Activated naive CD4-positive, alpha-beta T cell treated with anti-CD3 and anti-CD28 coated beads, Interleukin-2, amount 10 ng/mL, durations not matched to agents 7 days and 5 days (primary cell): Measurements from ENCODE around the gene ACAP3.
A peak's percentile ranks its signal among the peaks of the same experiment; 100 is the strongest.

Experiments used
- CTCF ChIA-PET: fragments of 350-600 bp; sonication (Branson Sonifier 250); formaldehyde crosslinking; loops from one replicate; lab custom pipeline; 2021; ENCODE audit warnings: antibody characterized with exemption; lab: Charles Lee
- DNase-seq: peaks from one replicate; pipeline ENCODE4 v3.0.0-alpha.2; 2020
- H3K27ac Mint-ChIP-seq: one replicate; pipeline ENCODE4 v1.8.0; 2021; ENCODE audit warnings: mild to moderate bottlenecking, moderate library complexity, mixed read lengths
- H3K27me3 Mint-ChIP-seq: one replicate; pipeline ENCODE4 v1.8.0; 2021; ENCODE audit warnings: mild to moderate bottlenecking, mixed read lengths
- H3K36me3 Mint-ChIP-seq: one replicate; pipeline ENCODE4 v1.8.0; 2021; ENCODE audit warnings: mixed read lengths
- H3K4me1 Mint-ChIP-seq: one replicate; pipeline ENCODE4 v1.8.0; 2021; ENCODE audit warnings: mixed read lengths
- H3K4me3 Mint-ChIP-seq: one replicate; pipeline ENCODE4 v1.8.0; 2021; ENCODE audit warnings: mild to moderate bottlenecking, moderate library complexity, mixed read lengths
- H3K9me3 Mint-ChIP-seq: one replicate; pipeline ENCODE4 v1.8.0; 2021; ENCODE audit warnings: mixed read lengths

The ACAP3 gene

DNA sequence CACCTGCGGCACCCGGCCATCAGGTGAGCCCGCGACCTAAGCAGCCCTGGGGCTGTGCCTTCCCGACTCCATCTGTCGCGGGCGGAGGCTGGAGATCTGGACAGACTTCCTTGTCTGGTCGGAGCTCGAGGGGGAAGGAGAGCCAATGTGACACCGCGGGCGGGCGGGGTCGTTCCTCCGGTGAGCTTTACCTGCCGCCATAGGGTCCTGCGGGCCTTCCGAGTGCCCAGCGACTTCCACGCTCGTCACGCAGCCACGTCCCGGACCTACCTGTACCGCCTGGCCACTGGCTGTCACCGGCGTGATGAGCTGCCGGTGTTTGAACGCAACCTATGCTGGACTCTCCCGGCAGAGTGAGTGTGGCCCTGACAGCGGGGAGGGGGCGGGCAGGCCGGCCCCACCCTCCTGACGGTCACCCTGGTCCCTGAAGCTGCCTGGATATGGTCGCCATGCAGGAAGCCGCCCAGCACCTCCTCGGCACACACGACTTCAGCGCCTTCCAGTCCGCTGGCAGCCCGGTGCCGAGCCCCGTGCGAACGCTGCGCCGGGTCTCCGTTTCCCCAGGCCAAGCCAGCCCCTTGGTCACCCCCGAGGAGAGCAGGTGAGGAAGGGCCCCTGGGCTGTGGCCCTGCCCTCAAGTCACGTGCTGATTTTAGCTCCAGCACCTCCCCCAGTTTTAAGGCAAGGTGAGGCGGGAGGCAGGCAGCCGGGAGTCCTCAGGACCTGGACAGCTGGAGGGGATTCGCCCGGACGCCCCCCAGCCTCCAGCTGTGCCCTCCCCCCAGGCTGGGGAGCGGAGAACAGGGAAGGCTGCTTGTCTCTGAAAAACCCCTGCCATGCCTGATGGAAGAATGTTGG lies 1.8 kb upstream of the ACAP3 start:
- peak overlapping the region; percentile 76 for H3K4me3 Mint-ChIP-seq
- CTCF ChIA-PET = no interaction called here
- DNase-seq = peak; percentile 34
- H3K27me3 Mint-ChIP-seq = no peaks in the 10 kb centered on the region
- H3K36me3 Mint-ChIP-seq = peaks cover 11% of the 10 kb centered on the region
- peaks cover 25% of the 10 kb centered on the region for H3K4me1 Mint-ChIP-seq
- H3K9me3 Mint-ChIP-seq = no peaks in the 10 kb centered on the region
- H3K27ac Mint-ChIP-seq = peak overlapping the region; percentile 83

DNA sequence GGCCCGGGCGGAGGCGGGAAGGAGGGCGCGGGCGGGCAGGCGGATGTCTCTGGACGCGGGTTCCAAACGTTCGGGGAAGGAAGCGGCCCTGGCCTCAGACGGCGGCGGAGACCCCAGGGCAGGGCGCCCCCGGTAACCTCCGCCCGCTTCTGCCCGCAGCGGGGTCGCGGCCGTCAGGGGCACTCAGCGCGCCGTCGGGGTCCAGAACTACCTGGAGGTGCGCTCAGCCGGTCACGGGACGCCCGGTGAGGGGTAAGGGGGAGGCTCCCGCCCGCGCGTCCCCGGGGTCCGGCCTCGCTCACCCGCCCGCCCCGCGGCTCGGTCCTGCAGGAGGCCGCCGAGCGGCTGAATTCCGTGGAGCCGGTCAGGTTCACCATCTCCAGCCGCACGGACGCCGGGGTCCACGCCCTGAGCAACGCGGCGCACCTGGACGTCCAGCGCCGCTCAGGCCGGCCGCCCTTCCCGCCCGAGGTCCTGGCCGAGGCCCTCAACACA lies 1.1 kb upstream of the ACAP3 start:
- H3K27ac Mint-ChIP-seq = peak overlapping the region; percentile 89
- H3K9me3 Mint-ChIP-seq = no peaks in the 10 kb centered on the region
- peaks cover 26% of the 10 kb centered on the region for H3K4me1 Mint-ChIP-seq
- DNase-seq = no peak
- CTCF ChIA-PET = no interaction called here
- peaks cover 11% of the 10 kb centered on the region for H3K36me3 Mint-ChIP-seq
- peak overlapping the region; percentile 84 for H3K4me3 Mint-ChIP-seq
- H3K27me3 Mint-ChIP-seq = no peaks in the 10 kb centered on the region

DNA sequence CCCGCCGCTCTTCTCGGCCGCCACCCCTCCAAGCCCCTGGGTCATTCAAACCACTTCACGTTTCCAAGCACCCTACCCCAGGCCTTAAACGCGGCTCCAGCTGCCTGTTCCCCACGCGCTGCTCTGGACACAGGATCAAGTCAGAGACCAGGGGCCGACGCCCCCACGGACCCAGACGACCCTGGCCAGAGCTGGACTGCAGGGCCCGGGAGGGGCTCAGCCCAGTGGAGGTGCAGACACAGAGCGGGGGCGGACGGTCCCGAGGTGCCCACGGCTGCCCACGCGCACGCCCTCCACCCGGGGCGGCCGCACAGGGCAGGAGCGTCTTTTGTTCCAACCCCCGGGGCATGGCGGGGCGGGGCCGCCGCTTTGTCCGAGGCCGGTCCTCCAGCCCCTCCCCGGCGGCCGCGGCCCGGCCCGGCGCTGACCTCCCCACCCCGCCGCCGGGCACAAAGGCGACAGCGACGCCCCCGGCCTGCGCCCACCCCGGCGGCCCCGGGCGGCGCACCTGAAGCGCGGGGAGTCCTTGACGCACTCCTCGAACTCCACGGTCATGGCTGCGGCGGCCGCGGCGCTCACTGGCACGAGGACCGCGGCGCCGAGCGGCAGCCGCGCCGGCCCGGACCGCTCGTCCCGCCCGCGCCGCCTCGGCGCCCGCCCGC lies 338 bp downstream of the ACAP3 start:
- CTCF ChIA-PET = interaction anchor here (0.5 kb wide), 1 partner anchor 290 kb away, joined by 3 read pairs; no protein-coding TSS in a partner anchor
- Mint-ChIP-seq H3K27me3 (no peaks in the 10 kb centered on the region), H3K4me1 (peaks cover 26% of the 10 kb centered on the region), H3K27ac (peak overlapping the region; percentile 93), H3K9me3 (no peaks in the 10 kb centered on the region), H3K4me3 (peak overlapping the region; percentile 89), H3K36me3 (peaks cover 3% of the 10 kb centered on the region)
- no peak for DNase-seq

DNA sequence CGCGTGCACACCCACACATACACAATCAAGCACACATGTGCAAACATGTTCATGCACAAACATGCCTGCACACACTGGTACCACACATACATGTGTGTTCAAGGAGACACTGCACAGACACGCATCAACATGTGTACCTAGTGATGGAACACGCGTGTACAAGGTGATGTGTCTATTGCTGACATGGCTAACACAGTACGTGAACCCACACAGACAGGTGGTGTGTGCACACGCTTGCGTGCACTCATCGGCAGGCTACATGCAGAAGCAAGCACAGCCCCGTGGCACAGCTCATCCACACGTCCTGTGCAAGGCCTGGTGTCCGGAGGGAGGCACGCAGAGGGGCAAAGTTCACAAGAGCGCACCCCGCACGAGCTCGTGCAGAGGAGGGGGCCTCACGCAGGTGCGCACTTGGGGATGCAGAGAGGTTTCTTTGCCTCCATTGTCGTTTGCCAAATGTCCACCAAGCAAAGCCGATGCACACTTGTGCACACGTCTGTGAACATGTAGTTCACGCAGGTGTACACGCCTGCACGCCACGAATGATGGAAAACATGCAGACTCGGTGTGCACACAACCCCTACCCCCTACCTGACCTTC lies 969 bp downstream of the ACAP3 start:
- no peaks in the 10 kb centered on the region for H3K27me3 Mint-ChIP-seq
- peaks cover 3% of the 10 kb centered on the region for H3K36me3 Mint-ChIP-seq
- DNase-seq = no peak
- CTCF ChIA-PET = interaction anchor here (0.5 kb wide), 1 partner anchor 289 kb away, joined by 3 read pairs; no protein-coding TSS in a partner anchor
- H3K4me1 Mint-ChIP-seq = peaks cover 26% of the 10 kb centered on the region
- H3K4me3 Mint-ChIP-seq = peak overlapping the region; percentile 89
- no peaks in the 10 kb centered on the region for H3K9me3 Mint-ChIP-seq
- H3K27ac Mint-ChIP-seq = peak overlapping the region; percentile 93

DNA sequence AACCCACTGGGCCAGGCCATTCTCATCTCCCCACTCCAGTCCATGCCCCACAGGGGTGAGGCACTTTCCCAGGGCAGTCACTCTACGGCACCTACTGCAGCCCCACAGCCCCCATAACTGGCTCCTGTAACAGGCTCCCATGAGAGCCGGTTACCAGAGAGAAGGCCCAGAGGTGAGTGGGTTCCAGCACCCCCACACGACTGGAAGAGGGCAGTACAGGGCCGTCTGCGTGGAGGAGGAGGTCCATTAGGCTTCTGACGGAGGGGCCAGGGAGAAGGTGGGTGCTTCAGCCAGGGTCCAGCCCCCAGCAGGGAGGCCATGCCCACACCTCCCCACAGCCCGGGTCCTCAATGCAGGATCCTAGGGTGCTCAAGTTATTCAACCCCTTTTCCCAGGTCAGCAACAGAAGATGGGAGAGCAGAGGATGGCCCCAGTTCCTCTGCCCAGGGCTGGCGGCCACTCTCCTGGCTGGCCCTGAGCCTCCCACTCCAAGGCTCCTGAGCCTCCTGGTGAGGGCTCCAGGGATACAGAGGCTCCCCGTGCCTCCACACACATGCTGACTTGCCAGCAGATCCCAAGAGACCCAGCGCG lies 1.6 kb downstream of the ACAP3 start:
- peak; percentile 52 for DNase-seq
- no peaks in the 10 kb centered on the region for H3K27me3 Mint-ChIP-seq
- peak overlapping the region; percentile 89 for H3K4me3 Mint-ChIP-seq
- peaks cover 26% of the 10 kb centered on the region for H3K4me1 Mint-ChIP-seq
- CTCF ChIA-PET = interaction anchor here (1.1 to 1.3 kb wide), 3 partner anchors 66 to 323 kb away, joined by 3 to 12 read pairs (median 7); partner anchors contain the start of gene AURKAIP1
- H3K36me3 Mint-ChIP-seq = peaks cover 3% of the 10 kb centered on the region
- H3K9me3 Mint-ChIP-seq = no peaks in the 10 kb centered on the region
- H3K27ac Mint-ChIP-seq = peak overlapping the region; percentile 93

DNA sequence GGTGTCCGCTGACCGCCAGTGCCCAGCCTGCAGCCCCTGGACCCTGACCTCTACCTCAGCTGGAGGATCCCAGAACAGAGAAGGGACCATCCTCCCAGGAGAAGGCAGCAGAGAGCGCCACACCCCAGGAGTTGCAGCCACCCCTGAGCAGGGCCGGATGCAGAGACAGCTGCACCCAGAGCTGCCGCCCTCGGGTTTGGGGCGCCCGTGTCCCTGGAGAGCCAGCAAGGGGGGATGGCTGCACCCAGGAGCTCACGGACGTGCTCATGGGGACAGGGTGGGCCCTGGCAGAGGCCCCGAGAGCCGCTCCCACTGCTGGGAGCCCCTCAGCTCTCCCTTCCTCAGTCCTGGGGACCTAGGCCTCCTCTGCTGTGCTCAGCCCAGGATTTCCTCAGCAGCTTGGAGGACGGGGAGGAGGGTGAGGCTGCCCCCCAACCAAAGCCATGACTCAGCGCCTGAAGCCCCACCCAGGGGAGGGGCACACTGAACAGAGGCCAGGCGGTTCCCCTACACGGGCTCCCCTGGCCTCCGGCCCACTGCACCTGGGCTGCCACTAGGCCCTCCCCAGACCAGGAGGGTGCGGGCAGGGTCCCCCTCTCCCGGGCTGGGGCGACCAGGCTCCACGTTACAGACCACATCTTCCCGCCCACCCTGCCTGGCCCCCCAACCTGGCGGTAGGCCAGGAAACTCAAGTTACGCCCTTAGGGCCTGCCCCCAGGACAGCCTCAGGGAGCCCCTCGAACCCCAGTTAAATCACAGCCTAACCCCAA lies 2.2 kb downstream of the ACAP3 start:
- no peaks in the 10 kb centered on the region for H3K27me3 Mint-ChIP-seq
- DNase-seq = peak; percentile 86
- CTCF ChIA-PET = interaction anchor here (0.7 to 1.5 kb wide), 9 partner anchors 9 to 322 kb away, joined by 3 to 12 read pairs (median 3); partner anchors contain the start of gene AURKAIP1
- no peaks in the 10 kb centered on the region for H3K9me3 Mint-ChIP-seq
- H3K4me1 Mint-ChIP-seq = peaks cover 26% of the 10 kb centered on the region
- peak overlapping the region; percentile 93 for H3K27ac Mint-ChIP-seq
- H3K4me3 Mint-ChIP-seq = peak overlapping the region; percentile 89
- H3K36me3 Mint-ChIP-seq = no peaks in the 10 kb centered on the region

DNA sequence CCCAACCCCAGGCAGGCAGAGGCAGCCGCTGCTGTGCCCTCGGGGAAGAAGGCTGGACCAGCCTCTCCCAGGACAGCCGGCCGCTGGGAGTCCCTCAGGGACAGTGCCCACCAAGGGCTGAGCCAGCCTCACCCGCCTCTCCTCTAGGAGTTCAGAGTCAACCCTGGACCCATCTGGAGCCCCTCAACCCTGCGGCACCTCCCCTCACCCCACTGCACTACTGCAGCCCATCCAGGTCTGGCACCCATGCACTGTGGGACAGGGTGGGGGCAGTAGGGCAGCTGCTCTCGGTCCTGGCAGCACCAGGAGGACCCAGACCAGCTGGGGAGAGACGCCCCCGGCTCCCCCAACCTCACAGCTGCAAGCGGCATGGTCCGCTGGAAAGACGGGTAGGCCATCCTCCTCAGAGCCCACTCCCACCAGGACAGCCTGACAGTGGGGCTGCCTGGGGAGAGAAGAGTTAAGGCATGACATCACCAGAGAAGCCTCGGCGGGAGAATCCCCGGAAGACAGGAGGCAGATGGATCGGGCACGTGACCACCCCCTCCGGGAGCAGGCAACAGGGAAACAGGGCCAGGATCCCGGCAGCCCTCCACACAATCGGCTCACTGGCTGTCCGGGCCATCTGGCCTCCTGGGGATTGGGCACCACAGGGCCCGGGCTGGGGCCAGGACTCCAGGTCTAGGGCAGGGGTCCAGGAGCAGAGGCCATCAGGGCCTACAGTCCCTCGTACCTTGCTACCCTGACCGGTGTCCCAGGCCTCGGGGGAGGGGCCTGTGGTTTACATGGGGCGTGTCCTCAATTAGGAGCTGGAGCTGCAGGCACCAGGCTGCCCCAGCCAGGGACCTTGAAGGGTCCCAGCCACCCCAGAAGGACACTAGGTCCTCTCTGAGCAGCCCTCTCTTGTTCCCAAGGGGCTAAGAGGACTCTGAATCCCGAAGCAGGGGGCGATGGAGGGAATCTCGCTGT lies 3.1 kb downstream of the ACAP3 start:
- H3K27ac Mint-ChIP-seq = peak overlapping the region; percentile 93
- no peaks in the 10 kb centered on the region for H3K27me3 Mint-ChIP-seq
- no peaks in the 10 kb centered on the region for H3K36me3 Mint-ChIP-seq
- CTCF ChIA-PET = interaction anchor here (0.7 to 1.6 kb wide), 10 partner anchors 9 to 321 kb away, joined by 3 to 12 read pairs (median 4); partner anchors contain the start of gene AURKAIP1
- H3K4me1 Mint-ChIP-seq = peaks cover 21% of the 10 kb centered on the region
- DNase-seq = no peak
- no peaks in the 10 kb centered on the region for H3K9me3 Mint-ChIP-seq
- H3K4me3 Mint-ChIP-seq = peak overlapping the region; percentile 89

DNA sequence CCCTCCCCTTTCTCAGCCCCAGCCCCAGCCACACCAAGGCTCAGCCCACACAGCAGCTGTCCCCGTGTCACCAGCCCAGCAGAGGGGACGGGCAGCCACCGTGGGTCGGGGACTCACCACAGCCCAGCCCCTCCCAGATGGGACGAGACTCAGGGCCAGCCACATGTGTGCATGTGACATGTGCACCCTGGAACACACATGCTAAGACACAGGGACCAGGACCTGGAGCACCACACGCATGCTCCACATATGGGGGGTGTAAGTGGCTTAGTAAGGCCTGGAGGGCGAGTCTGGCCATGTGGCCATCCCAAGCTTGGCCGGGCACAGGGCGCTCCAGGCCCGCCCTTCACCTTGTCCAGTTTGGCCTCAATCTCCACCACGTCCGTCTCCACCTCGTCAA lies 4.0 kb downstream of the ACAP3 start:
- no peak for DNase-seq
- Mint-ChIP-seq H3K4me3 (no peak overlapping the region), H3K4me1 (peaks cover 19% of the 10 kb centered on the region), H3K36me3 (no peaks in the 10 kb centered on the region), H3K27ac (no peak overlapping the region), H3K9me3 (no peaks in the 10 kb centered on the region), H3K27me3 (no peaks in the 10 kb centered on the region)
- CTCF ChIA-PET = interaction anchor here (1.5 to 1.6 kb wide), 2 partner anchors 61 to 182 kb away, joined by 4 read pairs; no protein-coding TSS in a partner anchor

DNA sequence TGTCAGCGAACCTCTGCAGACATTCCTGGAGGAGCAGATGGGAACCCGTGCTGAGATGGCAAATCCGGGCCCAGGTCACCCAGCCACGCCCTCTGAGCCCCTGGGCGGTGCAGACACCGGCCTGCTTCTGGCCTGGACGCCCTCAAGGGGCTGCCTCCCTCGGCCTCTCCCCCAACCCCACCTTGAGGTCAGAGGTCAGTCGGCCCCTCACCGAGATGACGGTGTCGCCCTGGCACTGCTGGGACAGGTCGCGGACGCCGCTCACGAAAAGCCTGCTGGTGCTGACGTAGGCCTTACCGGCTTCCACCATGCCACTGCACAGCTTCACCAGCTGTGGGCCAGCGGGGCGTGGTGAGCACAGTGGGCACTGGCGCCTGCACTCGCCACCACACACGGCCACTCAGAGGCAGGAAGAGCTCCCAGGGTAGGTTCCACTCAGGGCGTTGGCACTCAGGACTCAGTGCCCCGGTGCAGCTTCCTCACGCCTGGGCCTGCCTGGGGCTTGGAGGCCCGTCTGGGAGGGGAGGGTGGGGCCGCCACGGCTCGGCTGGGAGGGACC lies 4.7 kb downstream of the ACAP3 start:
- no peak for DNase-seq
- CTCF ChIA-PET = interaction anchor here (1.6 kb wide), 1 partner anchor 181 kb away, joined by 4 read pairs; no protein-coding TSS in a partner anchor
- H3K27me3 Mint-ChIP-seq = no peaks in the 10 kb centered on the region
- H3K36me3 Mint-ChIP-seq = peaks cover 1% of the 10 kb centered on the region
- peaks cover 19% of the 10 kb centered on the region for H3K4me1 Mint-ChIP-seq
- H3K9me3 Mint-ChIP-seq = no peaks in the 10 kb centered on the region
- H3K4me3 Mint-ChIP-seq = no peak overlapping the region
- no peak overlapping the region for H3K27ac Mint-ChIP-seq

DNA sequence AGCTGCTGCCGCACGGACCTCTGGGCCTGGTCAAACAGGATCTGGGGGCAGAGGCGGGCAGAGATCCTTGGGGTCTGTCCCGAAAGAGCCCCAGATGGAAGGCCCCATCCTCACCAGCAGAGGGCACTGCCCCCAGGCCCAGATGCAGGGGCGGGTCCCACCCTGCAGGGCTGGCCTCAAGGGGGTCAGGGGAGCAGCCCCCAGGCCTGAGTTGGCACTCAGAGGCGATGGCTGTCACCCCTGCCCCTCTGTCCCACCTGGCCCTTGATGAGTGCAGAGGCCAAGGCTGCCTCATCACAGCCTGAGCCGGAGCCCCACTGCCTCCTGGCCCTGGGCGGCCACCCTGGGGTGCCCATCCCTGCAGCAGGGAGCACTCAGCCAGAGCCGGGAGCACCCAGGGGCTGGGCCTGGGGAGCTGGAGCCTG lies 5.7 kb downstream of the ACAP3 start:
- Mint-ChIP-seq H3K27me3 (no peaks in the 10 kb centered on the region), H3K4me1 (peaks cover 19% of the 10 kb centered on the region), H3K9me3 (no peaks in the 10 kb centered on the region), H3K4me3 (no peak overlapping the region), H3K27ac (no peak overlapping the region), H3K36me3 (peaks cover 2% of the 10 kb centered on the region)
- peak; percentile 40 for DNase-seq
- CTCF ChIA-PET = interaction anchor here (2.1 kb wide), 1 partner anchor 9 kb away, joined by 5 read pairs; no protein-coding TSS in a partner anchor

DNA sequence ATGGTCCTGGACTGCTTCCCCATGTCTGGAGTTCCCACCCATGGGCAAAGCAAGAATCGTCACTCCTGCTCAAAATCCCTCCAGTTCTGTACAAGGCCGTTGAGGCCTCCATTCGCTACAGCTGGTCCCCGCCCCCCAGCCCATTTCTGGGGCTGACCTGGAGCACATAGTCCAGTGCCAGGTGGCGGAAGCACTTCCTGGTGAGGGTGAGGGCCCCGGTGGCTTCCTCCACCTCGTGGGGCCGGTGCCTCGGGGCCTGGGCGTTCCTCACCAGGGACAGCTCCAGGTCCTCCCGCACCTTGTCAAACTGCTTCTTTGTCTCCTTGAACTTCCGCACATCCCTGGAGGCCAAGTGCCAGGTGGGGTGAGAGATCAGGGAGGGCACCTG lies 7.4 kb downstream of the ACAP3 start:
- H3K9me3 Mint-ChIP-seq = no peaks in the 10 kb centered on the region
- DNase-seq = no peak
- H3K36me3 Mint-ChIP-seq = peaks cover 2% of the 10 kb centered on the region
- H3K4me3 Mint-ChIP-seq = no peak overlapping the region
- H3K4me1 Mint-ChIP-seq = peaks cover 8% of the 10 kb centered on the region
- H3K27ac Mint-ChIP-seq = no peak overlapping the region
- CTCF ChIA-PET = interaction anchor here (0.9 to 2.1 kb wide), 4 partner anchors 8 to 608 kb away, joined by 3 to 6 read pairs (median 4); no protein-coding TSS in a partner anchor
- H3K27me3 Mint-ChIP-seq = no peaks in the 10 kb centered on the region
